PC-3 (cell line): ENCODE results near the gene KRTAP9-2.

ENCODE experiments used
- EZH2 ChIP-seq: fragments of 300-600 bp; sonication (generic); IDR thresholded peaks from one replicate; pipeline ENCODE4 v1.6.1; 2017; ENCODE audit warnings: antibody characterized with exemption, mild to moderate bottlenecking, low read length; ENCODE audit not compliant: unreplicated experiment
- EZH2phosphoT487 ChIP-seq: fragments of 300-600 bp; sonication (generic); IDR thresholded peaks from 2 replicates; pipeline ENCODE4 v1.6.1; 2018; ENCODE audit warnings: mild to moderate bottlenecking, antibody characterized with exemption, low read length, borderline replicate concordance
- TF ChIP-seq, protein P1 (sequence below): fragments of 300-600 bp; sonication (generic); conservative IDR thresholded peaks from 2 replicates; pipeline ENCODE4 v1.5.1; 2017; ENCODE audit warnings: antibody characterized with exemption, low read depth, mild to moderate bottlenecking, low read length

DNA sequence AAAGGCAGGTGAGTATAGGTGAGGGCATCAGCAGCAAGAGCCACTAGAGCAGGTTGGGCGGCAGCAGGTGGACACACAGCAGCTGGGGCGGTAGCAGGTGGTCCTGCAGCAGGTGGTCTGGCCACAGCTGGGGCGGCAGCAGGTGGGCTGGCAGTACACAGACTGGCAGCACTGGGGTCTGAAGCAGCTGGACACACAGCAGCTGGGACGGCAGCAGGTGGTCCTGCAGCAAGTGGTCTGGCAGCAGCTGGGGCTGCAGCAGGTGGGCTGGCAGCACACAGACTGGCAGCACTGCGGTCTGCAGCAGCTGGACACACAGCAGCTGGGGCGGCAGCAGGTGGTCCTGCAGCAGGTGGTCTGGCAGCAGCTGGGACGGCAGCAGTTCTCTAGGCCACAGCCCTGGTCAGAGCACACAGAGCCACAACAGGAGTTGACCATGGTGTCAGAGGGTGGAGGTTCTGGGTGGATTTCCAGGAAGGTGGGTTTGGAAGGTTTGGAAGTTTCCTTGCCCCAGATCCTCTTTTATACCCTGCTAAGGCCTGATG, 48.6 kb upstream of the KRTAP9-2 start, which contains the start of gene KRTAP4-2:
- TF ChIP-seq EZH2phosphoT487 (no peak), EZH2 (no peak)
- TF ChIP-seq, protein P1, sequence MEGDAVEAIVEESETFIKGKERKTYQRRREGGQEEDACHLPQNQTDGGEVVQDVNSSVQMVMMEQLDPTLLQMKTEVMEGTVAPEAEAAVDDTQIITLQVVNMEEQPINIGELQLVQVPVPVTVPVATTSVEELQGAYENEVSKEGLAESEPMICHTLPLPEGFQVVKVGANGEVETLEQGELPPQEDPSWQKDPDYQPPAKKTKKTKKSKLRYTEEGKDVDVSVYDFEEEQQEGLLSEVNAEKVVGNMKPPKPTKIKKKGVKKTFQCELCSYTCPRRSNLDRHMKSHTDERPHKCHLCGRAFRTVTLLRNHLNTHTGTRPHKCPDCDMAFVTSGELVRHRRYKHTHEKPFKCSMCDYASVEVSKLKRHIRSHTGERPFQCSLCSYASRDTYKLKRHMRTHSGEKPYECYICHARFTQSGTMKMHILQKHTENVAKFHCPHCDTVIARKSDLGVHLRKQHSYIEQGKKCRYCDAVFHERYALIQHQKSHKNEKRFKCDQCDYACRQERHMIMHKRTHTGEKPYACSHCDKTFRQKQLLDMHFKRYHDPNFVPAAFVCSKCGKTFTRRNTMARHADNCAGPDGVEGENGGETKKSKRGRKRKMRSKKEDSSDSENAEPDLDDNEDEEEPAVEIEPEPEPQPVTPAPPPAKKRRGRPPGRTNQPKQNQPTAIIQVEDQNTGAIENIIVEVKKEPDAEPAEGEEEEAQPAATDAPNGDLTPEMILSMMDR: no peak
